Stimulated activated naive CD8-positive, alpha-beta T cell treated with anti-CD3 and anti-CD28 coated beads, Interleukin-15, Interleukin-2, amounts not matched to agents 100 U/mL and 50 U/mL, for 24 hours (primary cell): ENCODE measurements around the gene LAMTOR5.
"Not testable (repeated sequence)": the region's sequence is repeated elsewhere in the genome, so short reads cannot be mapped to it uniquely, and the experiment has no call there.

Experiments used
- ATAC-seq: fragments of 150-1000 bp; cut with Tn5 transposase; one replicate; pipeline ENCODE4 v1.10.0; 2021
- DNase-seq: peaks from one replicate; pipeline ENCODE4 v3.0.0; 2021

LAMTOR5 gene

DNA sequence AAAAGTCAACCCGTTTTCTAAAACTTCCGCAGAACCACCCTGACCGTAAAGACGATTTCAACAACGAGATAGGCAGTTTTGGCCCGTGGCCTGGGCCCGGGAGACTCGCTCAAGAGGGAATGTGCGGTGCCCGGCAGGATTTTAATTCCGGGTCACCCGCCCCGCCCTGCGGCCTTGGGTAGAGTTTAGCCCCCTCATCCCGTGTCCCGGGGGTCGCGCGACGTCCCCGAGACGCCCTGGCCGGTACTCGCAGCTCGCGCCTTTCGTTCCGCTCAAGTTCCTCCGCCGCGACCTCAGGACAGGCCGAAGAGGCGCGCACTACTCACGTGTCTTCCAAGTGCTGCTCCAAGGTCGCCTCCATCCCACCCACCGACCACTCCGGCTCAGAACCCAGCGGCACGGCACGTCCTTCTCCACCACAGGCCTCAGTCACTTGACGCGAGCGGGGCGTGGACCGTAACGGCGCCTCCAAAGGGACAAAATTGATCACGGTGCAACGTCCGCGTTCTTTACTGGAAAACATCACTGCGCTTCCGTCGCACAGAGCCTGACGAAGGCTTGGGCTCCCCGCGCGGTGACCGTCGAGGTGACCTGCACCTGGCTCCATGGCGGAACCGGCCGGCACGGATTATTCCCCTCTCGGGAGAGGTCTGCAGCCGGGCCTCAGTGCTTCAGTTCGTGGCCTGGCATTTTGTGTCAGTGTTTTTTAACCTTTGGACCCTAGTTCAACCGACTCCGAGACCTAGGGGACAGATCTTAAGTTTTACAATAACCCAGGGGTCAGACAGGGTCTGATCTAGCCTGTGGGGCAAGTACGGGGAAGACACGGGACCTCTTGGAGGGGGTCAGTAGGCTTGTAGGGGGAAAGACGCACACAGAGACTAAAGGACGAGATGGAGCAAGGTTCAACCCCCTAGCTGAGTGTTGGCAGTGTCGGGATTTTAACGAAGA lies at the start of gene LAMTOR5:
Gene LAMTOR5 (minus strand): TSS at position 435 of the 951 bp plus-strand sequence. CDS start 74 bp downstream, at position 361.
- DNase-seq (peak; percentile 92), ATAC-seq (peak; percentile 96)

DNA sequence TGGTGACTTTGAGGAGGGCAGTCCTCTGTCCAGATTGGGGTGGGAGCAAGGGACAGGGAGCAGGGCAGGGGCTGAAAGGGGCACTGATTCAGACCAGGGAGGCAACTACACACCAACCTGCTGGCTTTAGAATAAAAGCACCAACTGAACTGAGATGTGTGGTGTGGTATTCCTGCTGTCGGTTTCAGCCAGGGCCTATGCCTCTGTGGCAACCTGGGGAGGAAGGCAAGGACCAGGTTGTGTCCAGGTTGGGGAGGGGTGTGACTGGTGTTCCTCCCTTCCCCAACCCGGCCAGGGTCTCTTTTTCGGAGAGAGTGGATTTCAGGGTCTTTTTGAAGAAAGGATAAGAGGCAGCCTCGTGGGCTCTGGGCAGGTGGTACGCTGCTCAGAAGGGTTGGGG lies 49.7 kb upstream of the LAMTOR5 start:
- DNase-seq: no peak
- ATAC-seq: no peak

DNA sequence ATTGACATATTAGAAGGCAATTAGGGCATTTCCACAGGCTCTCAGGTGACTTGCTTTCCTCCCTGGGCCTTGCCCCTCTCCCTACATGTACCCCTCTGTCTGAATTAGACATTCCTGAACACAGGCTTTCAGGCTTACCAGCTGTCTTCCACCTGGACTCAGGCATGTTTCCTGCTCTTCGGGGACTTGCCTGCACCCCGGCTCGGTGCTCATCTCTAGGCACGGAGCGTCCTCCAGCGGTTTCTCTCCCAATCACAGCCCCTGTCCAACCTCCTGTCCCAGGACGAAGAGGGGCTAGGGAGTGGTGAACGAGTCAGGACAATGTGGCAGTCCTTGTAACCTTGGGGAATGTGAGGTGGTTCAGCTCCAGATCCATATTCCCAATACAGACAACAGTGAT lies 47.7 kb upstream of the LAMTOR5 start:
- DNase-seq: no peak
- no peak for ATAC-seq

- DNase-seq (no peak), ATAC-seq (no peak)
Observed at GRCh38 chr1:110454328-110454727, 46.8 kb upstream of the LAMTOR5 start.

- DNase-seq (no peak), ATAC-seq (peak; percentile 17)
Observed at GRCh38 chr1:110453829-110454228, 46.3 kb upstream of the LAMTOR5 start.

- DNase-seq: no peak
Observed at GRCh38 chr1:110452330-110452729, 44.8 kb upstream of the LAMTOR5 start.

GRCh38 chr1:110450929-110451328 lies 43.4 kb upstream of the LAMTOR5 start, which contains the start of gene PROK1:
PROK1 (plus strand) TSS chr1:110451149; CDS start chr1:110451217, 68 bp downstream.
- no peak for ATAC-seq

More at GRCh38 chr1:110452330-110452729, 44.8 kb upstream of the LAMTOR5 start:
- no peak for ATAC-seq

GRCh38 chr1:110449661-110450651 lies 42.5 kb upstream of the LAMTOR5 start:
- DNase-seq (no peak), ATAC-seq (no peak)

More at GRCh38 chr1:110450929-110451328, 43.4 kb upstream of the LAMTOR5 start, which contains the start of gene PROK1:
- DNase-seq: no peak

DNA sequence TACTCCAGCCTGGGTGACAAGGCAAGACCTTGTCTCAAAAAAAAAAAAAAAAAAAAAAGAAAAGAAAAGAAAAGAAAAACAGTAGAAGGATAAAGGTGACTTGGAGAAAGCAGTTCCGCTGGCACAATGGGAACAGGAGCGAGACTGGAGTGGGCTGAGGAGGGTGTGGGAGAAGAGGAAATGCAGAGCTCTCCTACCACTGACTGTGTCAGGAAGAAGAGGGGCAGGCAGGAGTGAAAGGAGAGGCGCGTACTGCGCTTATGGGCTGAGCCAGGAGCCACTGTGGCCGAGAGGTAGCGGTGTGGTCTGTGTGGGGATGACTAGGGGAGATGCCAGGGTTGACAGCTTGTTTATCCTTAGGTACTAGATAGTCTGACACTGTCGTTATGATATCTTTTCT lies 37.1 kb upstream of the LAMTOR5 start:
- no peak for ATAC-seq

GRCh38 chr1:110443451-110443850 lies 36.0 kb upstream of the LAMTOR5 start:
- ATAC-seq (no peak), DNase-seq (no peak)

More for the DNA sequence above, 37.1 kb upstream of the LAMTOR5 start:
- no peak for DNase-seq

DNA sequence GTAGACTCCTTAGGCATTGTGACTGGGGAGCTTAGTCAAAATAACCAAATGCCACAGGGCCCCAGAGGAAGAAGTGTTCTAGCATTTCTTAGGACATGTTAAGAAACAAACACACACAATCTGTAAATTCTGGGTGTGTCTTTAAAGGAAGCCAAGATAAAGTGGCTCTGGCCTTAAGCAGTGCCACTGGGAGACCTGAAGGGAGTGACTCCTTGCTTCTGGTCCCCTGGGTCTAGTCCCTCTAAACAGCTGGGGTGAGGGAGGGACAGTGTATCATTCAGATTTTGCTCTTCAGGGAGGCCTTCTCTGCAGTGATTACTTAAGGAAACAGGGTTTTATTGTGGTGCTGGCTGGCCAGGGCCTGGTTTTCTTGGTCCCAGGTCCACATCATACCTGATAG lies 34.4 kb upstream of the LAMTOR5 start:
- ATAC-seq: no peak
- DNase-seq: no peak

- ATAC-seq: no peak
- DNase-seq: no peak
Observed at GRCh38 chr1:110440877-110441276, 33.4 kb upstream of the LAMTOR5 start.

DNA sequence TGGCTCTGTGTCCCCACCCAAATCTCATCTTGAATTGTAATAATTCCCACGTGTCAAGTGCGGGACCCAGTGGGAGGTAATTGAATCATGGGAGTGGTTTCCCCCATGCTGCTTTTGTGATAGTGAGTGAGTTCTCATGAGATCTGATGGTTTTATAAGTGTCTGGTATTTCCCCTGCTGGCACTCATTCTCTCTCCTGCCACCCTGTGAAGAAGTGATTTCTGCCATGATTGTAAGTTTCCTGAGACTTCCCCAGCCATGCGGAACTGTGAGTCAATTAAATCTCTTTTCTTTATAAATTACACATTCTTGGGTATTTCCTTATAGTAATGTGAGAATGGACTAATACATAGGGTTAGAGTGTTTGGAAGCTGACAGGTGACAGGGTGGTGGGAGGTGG lies 32.4 kb upstream of the LAMTOR5 start:
- not testable (repeated sequence) for DNase-seq, ATAC-seq

- ATAC-seq (no peak), DNase-seq (no peak)
Observed at GRCh38 chr1:110438893-110439292, 31.4 kb upstream of the LAMTOR5 start.

- not testable (repeated sequence) for ATAC-seq, DNase-seq
Observed at GRCh38 chr1:110437645-110438299, 30.3 kb upstream of the LAMTOR5 start.

GRCh38 chr1:110436635-110437034 lies 29.1 kb upstream of the LAMTOR5 start:
- DNase-seq: no peak
- ATAC-seq: no peak

- ATAC-seq (no peak), DNase-seq (no peak)
Observed at GRCh38 chr1:110434946-110435345, 27.5 kb upstream of the LAMTOR5 start.

DNA sequence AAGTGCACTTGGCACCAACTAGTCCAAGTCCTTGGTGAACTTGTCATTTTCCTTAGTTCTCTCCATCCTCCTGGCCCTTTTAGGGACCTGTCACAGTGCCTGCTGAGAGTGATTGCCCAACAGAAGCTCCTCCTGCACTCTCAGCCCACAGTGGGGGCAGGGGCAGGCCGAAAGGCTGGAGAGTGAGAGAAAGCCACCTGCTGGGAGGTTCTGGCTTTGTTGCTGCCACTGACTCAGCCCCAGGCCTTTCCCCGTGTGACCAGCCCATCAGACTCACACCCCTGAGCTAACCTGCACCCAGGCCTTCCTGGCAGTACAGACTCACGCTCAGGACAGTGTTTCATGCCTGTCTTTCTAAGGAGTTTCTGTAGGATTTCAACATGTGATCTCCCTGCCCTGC lies 26.3 kb upstream of the LAMTOR5 start:
- no peak for ATAC-seq
- DNase-seq: no peak

DNA sequence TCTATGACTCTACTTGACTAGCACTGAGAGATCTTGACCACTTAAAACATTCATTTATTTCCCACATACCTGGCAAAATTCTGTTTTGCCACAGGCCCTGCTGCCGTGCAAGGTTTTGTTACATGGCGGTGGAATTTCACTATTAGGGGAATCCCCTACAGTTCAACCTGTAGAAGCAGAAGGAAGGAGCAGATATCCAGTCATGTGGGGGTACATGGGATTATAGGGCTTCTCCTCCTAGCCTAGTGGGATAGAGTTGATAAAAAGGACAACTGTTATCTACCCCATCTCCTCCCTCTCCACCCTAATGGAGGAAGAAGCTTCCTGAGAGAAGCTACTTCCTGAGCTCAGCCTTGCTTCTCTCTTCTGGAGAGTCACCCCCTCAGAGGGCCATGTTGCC lies 25.7 kb upstream of the LAMTOR5 start:
- ATAC-seq: no peak

DNA sequence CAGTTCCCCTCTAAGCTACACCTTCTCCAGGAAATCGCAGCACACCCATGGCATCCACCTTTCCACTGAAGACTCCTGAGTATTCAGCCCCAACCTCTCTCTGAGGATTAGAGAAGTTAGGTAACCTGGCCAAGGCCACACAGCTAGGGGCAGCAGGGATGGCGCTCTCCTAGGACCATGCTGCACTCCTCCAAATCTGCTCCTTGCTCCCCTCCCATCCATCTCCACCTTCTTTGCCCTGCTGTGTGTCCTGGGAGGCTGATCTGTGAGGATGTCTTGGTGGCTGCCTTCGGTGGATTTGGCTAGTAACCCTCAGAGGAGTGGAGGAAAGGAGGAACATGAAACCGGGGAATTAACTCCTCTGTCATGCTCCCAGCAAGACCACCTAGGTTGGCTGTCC lies 23.4 kb upstream of the LAMTOR5 start:
- ATAC-seq (no peak), DNase-seq (no peak)

More for the DNA sequence above, 25.7 kb upstream of the LAMTOR5 start:
- no peak for DNase-seq

DNA sequence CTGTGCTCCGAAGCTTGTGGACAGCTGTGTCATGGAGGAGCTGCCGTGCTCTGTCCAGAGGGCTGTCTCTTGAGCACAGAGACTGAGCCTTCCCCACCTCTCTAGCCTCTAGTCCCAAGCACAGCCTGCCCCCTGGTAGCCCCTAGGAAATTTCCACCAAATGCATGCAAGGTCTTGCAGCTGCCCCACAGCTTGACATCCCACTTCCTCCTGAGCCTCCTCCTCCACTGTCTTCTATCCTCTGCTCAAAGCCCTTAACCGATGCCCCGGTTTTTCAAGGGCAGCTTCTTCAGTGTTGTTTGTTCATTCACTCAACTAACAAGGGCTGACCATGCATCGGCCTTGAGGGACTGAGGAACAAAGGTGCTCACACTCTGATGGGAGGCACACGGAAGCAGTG lies 22.9 kb upstream of the LAMTOR5 start:
- DNase-seq: no peak
- no peak for ATAC-seq

DNA sequence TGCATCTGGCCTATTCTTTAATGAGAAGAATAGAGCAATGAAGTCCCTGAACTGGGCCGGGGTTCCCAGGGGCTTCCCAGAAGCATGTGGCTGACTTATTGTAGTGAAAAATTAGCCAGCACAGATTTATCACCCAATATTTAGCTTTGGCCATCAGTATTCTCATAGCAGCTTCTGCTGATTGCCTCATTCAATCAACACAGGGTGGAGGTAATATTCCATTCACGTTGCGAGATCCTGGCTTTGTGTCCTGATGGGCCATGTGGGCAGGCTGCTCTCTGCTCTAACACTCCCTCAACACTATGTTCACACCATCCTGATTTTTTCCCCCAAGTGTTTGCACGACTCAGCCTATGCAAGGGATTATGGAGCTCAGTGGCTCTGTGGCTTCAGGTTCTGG lies 21.5 kb upstream of the LAMTOR5 start:
- DNase-seq: no peak
- no peak for ATAC-seq
